Activated CD8-positive, alpha-beta memory T cell treated with anti-CD3 and anti-CD28 coated beads for 24 hours (primary cell): Measurements from ENCODE around the gene SYNGR1.
A peak's percentile ranks its signal among the peaks of the same experiment; 100 is the strongest.

Experiments used
- DNase-seq: peaks from one replicate; pipeline ENCODE4 v3.0.0-alpha.2; 2020

Gene SYNGR1, protein sequence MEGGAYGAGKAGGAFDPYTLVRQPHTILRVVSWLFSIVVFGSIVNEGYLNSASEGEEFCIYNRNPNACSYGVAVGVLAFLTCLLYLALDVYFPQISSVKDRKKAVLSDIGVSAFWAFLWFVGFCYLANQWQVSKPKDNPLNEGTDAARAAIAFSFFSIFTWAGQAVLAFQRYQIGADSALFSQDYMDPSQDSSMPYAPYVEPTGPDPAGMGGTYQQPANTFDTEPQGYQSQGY

DNA sequence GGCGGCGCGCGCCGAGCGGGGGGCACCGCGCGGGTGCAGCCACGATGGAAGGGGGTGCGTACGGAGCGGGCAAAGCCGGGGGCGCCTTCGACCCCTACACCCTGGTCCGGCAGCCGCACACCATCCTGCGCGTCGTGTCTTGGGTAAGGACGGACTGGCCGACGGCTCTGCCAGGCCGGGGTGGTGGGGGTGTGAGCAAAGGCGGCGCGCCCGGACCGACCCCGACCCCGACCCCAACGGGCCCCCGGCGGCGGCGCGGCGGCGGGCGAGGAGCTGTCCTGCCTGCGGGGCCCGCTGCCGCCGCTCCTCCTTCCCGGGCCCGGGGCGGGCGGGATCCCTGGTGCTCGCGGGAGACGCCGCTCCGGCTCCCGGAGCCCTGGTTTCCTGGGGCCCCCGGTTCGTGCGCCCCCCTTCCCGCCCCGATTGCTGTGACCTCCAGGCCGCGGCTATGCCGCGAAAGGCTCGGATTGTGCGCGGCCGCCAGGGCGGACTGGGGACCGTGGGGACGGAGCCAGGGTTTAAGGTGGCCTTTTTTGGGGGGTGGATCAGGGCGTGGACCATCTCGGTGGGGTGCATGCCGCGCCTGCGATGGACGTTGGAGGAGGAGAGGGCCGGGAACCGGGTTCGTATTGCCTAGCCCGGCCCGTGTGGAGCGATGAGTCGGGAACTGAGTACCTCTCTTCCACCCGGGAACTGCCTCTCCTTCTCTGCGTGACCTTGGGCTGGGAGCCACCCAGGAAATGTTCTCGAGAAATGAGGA lies at the start of gene SYNGR1:
Gene SYNGR1 (plus strand): TSS at position 25 of the 760 bp plus-strand sequence. CDS start 20 bp downstream, at position 45.
- DNase-seq = peak; percentile 68

DNA sequence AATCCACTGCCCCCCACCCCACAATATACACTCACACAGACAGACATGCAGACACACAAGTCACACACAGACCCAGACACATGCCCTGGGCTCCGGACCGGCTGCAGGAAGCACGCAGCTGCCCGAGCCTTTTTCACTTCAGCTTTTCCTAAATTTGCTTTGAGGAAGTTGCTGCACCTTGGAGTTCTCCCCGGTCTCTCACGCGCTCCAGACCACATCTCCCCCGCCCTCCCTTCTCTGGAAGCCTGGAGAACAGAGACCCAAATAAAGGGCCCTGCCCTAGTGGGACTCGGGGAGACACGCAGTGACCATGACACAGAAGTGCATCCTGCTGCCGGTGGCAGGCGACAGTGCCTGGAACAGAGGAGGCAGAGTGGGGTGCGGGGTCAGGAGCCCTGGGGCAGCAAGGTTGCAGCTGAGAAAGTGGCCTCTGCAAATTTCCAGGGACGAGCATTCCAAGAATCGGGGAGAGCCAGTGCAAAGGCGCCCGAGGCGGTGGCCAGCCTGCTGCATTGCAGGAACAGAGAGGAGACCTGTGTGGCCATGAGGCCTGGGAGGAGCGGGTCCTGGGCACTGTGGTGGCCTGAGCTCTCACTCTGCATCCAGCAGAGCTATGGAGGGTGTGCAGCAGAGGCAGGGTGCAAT lies 49.5 kb upstream of the SYNGR1 start:
- no peak for DNase-seq

DNA sequence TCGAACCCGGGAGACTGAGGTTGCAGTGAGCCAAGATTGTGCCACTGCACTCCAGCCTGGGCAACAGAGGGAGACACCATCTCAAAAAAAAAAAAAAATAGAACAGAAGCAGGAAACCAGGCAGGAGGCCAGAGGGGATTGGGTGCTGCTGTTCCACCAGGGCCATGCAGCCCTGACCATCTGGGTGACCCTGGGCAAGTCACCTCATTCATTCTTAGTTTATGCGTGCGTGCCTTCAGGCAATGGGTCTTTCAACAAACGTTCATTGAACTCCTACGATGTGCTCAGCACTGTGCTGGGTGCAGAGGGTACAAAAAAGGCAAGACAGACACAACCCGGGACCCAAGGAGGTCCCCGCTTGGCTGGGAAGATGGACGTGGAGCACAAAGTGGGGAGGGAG lies 48.7 kb upstream of the SYNGR1 start:
- DNase-seq = no peak

DNA sequence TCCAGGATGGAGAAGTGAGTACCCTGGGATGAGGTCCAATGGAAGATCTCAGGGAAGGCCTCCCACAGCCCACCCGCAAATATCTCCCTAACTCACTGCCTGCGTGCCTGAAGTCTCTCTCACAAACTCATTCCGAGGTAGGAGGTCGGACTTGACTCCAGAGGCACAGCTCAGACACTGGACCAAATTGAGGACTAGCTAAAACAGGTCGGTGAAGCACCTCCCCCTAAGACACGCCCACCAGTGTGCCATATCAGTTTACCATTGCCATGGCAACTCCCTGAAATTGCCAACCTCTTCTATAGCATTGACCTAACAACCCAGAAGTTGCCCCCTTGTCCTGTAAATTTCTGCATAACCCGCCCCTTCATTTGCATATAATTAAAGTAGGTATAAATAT lies 47.9 kb upstream of the SYNGR1 start:
- DNase-seq = no peak

DNA sequence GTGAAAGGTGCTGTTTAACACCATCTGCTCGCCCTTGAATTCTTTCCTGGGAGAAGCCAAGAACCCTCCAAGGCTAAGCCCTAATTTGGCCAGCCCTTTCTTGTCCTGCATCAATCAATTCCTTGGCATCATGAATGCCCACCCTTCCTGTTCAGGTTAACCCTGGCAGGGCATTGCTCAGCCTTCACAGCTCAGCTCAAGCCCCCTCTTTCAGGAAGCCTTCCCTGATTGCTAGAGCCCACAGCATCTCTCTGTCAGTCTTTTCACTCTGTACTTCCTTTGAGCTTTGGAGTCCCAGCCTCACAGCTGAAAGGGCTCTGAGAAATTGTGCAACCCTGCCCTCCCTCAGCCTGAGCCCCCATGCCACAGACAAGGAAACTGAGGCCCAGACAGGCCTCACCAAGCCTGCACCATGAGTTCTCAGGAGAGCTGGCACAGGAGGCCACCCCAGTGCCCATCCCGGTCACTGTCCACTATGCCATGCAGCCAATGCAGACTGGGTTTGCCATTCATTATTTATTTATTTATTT lies 47.3 kb upstream of the SYNGR1 start:
- DNase-seq = no peak

DNA sequence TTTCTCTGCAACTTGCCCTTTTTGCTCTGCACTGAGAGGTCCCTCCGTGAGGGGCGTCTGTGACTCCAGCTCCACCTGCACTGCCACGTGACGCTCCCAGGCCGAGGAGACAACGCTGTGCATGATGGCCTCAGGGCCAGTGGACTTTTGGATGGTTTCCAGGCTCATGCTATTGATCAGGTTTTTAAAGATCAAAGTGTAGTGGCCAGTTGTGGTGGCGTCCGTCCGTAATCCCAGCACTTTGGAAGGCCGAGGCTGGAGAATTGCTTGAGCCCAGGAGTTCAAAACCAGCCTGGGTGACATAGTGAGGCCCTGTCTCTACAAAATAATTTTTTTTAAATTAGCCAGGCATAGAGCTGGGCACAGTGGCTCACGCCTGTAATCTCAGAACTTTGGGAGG lies 46.4 kb upstream of the SYNGR1 start:
- no peak for DNase-seq

DNA sequence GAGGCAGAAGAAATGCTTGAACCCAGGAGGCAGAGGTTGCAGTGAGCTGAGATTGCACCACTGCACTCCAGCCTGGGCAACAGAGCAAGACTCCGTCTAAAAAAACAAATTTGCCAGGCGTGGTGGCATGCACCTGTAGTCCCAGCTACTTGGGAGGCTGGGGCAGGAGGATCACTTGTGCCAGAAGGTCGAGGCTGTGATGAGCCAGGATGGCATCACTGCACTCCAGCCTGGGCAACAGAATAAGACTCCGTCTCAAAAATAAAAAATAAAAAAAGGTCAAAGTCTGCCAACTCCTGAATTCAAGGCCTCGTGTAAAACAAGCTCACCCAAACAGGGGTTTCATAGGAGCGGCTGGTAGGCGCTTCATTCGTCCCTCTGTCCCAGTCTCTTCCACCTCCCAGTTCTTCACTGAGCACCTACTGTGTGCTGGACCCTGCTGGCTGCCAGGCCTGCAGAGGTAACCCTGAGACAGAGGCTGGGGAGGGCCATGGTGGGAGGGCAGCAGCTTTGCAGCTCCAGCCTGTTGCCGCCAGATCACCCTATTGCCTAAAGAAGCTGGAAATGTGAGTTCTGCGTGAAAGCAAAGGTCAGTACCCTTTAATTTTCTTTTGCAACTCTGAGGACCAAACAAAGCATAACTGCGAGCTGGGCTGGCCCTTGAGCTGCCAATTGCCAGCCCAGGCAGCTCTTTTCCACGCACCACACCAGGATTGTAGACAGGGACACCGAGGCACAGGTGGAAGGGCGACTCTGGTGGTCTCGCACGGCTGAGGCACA lies 45.7 kb upstream of the SYNGR1 start:
- no peak for DNase-seq

DNA sequence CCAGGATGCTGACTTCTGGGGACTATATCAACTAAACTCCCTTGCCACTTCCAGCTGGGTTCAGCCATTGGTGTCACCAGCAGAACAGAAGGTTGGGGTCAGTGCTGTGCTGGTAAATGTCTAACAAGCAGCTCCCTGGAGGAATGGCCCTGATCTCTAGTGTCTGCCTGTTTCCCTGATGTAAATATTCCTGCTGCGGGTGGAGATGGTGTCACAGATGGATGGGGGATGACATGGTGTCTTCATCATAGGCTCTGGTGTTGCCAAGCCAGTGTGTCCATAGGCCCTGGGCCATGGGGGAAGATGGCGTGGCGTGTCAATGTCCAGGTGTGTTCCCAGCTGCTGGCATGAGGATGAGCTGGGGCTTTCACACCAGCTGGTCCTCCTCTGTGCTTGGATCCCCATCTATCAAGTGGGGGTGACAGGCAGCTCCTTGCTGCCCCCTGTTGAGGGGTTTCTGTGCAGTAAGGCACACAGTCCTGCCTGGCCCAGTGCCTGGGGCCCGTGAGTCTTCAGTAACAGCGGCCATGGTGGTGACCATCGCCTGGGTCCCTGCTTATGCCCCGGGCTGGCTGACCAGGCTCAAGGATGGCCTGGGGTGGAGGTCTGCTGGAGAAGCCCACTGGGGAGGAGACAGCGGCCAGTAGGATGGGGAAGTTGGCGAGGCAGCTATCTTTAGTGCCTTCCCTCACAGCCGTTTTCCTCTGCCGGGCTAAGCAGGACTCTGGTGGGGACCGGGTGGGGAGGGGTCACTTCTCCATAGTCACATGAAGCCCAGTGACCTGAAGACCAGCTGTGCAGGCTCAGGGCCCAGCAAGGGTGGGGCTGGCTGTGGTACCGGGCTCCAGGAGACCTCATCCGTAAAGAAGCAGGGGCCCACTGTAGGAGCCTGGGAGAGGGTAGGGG lies 43.1 kb upstream of the SYNGR1 start:
- DNase-seq = peak; percentile 81

DNA sequence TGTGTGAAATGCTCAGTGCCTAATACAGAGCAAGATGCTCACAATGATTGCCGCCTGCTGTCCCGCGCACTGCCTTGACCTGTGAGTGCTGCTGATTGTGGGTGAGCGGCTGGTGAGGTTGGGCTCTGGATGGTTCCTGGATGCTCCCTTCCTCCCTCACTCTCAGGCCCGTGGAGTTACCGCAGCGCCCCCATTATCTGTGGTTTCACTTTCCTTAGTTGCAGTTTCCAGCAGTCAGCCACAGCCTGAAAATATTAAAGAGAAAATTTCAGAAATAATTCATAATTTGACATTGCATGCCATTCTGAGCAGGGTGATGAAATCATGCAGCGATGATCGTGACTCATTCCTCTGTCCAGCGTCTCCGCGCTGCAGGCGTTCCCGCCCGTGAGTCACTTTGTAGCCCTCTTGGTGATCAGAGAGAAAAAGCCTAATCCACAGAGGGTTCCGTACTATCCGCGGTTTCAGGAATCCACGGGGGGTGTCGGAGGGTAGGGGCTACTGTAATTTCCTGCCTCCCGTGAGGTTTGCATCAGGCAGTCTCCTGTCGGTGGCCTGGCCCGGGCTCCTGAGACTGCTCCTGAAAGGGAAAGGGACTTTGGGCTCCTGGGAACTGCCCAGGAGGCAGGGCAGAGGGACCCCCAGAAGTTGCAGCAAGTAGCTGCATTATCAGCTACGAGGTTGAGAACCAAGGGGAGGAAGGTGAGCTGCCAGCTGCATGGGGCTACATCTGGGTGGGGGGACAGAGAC lies 41.0 kb upstream of the SYNGR1 start:
- DNase-seq = no peak

DNA sequence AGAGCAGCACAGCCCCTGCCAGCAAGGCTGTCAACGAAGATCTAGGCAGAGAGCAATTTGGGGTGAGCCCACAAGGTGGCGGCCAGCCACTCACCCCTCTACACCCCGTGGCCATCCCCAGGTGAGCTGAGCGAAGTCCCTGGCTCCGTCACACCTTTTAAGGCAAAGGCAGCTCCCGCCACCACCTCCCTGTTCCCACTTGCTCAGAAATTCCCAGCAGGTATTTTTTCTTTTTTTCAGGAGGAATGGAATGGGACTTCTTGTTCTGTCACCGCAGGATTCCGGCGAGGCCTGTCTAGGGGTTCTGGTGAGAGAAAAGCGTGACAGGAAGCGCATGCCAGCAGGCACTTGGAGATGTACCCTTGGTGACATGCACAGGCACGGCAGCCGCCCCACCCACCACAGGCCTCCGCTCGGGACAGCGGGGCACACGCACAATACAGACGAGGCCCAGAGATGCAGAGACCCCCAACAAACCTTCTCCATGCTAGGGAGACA lies 40.4 kb upstream of the SYNGR1 start:
- no peak for DNase-seq

DNA sequence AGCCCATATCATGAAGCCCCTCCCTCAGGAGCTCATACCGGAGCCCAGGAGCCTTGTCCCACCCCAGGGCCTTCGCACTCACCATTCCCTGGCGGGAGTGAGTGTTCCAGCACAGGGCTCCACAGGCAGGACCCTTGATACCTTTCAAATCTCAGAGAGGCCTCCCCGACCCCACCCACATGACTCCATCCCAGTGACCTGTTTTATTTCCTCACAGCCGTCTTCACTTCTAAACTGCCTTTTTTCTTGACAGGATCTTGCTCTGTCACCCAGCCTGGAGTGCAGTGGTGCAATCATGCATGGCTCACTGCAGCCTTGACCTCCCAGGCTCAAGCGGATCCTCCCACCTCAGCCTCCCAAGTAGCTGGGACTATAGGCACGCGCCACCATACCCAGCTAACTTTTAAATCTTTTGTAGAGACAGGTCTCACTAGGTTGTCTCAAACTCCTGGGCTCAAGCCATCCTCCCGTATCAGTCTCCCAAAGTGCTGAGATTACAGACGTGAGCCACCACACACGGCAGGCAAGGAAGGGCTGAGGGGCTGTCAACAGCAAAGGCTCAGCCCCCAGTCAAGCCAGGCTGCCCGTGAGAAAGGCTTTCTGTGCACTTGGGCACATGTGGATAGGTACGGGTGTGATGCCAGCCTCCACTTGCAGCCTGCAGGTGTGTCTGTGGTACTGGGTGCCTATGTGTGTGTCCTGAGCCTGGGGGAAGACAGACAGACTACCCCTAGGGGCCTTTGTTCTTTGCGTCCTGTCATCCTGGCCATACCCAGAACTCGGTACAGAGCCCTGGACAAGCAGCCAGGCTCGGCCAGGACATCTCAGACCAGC lies 39.7 kb upstream of the SYNGR1 start:
- DNase-seq = peak; percentile 74

DNA sequence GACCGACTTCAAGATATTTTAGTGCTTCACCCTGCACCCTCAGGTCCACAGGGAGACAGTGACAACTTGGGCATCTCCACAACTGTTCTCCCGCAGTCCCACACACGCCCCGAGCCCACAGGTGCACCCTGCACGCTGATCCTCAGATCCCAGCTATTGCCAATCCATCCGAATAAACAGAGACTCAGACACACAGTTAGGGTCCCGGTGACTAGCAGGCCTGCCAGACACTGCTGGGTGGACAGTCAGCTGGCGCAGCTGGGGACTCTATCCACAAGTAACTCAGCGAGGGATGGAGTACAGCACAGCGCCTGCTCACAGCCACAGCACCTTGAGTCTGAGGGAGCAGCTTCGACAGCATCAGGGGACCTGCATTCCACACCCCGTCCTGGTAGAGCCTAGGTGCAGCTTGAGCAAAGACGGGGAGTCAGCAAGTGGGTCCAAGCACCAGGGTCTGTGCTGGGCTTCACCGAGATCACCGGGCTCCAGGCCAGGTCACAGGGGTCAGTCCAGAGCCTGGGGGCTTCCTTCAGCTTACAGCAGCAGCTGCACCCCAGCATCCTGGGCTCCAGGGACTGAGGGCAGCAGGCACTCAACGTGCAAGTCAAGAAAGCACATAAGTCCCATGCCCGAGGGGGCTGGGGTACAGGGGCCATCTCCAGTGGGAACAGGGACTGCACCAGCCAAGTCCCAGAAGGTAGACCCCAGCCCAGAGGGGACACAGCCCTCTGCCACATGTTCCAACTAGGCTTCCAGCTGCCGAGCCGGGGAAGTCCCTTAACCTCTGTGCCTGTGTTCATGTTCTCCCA lies 38.0 kb upstream of the SYNGR1 start:
- peak; percentile 82 for DNase-seq

DNA sequence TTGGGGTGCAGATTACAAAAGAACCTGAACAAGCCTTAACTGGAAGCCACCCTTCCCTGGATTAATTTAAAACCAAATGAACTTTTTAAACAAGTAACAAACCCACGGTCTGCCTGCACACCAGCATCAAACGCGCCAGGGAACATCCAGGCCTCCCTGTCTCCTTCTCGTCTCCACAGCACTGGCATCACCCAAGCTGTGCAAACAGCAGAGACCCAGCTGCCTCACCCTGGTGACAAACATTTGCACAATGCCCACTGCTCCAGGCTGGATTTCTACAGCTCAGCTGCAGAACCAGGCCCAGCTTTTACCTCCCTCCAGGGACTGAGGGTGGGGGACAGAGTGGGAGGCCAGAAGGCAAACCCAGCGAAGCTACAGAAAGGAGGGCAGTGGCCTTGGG lies 37.4 kb upstream of the SYNGR1 start:
- peak; percentile 65 for DNase-seq

DNA sequence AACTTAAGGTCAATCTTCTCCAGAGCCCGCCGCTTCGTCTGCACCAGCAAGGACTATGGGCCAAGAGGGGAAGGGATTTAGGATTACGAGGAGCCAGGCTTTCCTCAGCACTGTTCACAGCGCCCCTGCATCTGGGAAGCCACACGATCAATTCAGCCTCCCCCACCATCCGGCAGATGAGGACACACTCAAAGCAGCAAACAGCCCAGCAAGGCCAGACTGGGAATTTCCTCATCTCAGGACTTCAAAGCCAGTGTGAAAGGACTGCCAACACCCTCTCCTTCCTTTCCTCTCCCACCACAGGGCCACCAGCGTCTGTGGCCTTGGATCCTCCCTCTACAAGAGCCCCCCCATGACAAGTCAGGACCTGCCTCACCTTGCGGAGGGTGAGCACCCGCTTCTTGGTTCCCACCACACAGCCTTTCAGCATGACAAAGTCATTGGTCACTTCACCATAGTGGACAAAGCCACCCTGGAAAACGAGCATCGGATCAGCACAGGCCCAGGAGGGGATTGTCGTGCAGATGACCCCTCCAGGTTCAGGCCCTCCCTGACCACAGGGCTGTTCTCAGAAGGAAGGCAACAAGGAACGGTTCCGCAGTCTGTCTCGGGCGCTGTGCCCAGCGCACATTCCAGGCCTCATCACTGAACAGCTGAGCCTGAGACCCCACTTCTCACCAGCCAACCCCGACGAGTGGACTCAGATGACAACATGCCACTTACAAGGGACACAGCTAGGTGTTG lies 36.4 kb upstream of the SYNGR1 start:
- no peak for DNase-seq

DNA sequence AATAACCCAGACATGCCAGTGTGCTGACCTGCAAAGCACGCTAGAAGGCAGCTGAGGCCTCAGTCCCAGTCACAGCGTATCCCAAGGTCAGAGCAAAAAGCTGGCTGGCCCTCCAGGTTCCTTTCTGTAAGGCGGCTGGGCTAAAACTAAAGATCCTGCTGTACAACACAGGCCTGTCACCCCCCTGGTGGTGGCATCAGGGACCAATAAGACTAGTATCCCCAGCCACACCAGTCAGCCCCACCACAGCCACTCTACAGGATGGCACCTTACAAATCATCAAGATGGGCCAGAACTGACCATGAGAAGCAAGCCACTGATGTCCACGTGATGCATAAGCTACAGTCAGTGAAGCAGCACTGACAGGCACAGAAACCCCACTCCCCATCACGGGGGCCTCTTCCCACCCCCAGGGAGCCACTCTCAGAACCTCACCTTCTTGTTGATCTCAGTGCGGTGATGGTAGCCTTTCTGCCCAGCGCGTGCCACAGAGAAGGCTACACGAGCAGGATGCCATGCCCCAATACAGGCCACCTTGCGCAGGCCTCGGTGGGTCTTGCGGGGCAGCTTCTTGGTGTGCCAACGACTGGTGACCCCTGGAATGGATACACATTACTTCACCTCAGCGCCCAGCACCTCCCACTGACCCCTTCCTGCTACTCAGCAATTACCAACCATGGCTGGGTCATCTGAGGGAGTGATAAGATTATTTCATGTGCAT lies 35.4 kb upstream of the SYNGR1 start:
- DNase-seq = peak; percentile 65

DNA sequence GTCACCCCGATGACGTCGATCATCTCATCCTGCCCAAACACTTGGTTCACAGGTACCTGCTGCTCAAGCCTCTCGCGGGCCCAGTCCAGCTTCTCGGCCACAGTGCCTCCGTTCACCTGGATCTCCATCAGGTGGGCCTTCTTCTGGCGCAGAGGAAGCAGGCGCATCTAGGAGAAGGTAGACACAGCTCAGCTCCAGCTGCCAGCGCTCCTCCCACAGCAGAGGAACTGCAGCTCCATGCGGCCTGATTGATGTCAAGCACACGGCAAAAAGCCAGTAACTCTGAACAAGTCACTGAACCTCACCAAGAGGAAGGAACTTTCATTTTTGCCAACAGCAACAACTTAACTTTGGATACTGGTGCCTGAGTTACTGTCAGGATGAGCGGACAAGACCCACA lies 34.4 kb upstream of the SYNGR1 start:
- DNase-seq = no peak

DNA sequence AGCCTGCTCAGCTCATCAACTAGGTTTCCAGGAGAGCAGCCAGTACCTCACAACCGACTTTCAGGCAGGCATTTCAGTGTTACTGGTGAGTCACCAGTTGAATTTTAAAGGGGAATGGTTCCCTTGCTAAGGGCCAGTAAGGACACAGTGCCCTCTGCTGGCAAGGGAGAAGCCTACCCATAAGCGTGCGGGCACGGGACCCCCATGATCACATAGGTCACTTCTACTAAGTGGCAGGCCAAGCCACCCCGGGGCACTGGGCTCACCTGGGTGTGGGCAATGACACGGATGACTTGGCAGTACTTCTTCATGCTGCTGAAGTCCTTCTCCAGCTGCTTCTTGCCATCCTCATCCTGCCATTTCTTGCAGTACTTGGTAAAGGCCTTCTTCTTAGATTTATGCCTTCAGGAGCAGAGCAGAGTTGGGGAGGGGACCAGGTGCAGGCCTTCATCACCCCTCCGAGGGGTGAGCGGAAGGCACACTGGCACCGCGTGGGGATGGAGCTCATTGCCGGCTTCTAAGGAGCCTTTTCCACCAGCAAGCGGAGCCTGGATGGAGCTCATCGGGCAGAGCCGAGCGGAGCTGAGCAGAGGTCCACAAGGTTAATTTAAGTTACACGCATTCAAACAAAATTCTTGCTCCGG lies 33.2 kb upstream of the SYNGR1 start:
- peak; percentile 90 for DNase-seq
